Measurements from ENCODE around the gene MTERF4. TPM values are rescaled to one million over a fixed set of nuclear protein-coding genes. Genes with fewer than 3 reads are reported as not detected.
A peak's percentile ranks its signal among the peaks of the same experiment; 100 is the strongest.

Gene MTERF4
- total and polyA plus RNA-seq, 10 of the 15 experiments (the other 5 are each of a cell fraction or from before 2014, with no cell fraction given): 36.7 to 69.1 (median 45.5) TPM

- TF ChIP-seq ZNF592 (IDR thresholded peaks at IDR 0.05): no peak
- TF ChIP-seq PML (IDR thresholded peaks at IDR 0.05; ENCODE audit: low read length): no peak
- TF ChIP-seq ZBED1 (IDR thresholded peaks at IDR 0.05; ENCODE audit: borderline replicate concordance): peak; percentile 76; the same call in 1 of the 2 replicates
- TF ChIP-seq TCF7 (IDR thresholded peaks at IDR 0.05; ENCODE audit: borderline replicate concordance): no peak
- no peak for TF ChIP-seq ZNF24 (IDR thresholded peaks at IDR 0.05)
- TF ChIP-seq EED (IDR thresholded peaks at IDR 0.05; ENCODE audit: low read depth): peak; percentile 93
- peak; percentile 86 to 91 for TF ChIP-seq IKZF2 (IDR thresholded peaks at IDR 0.05)
- peak; percentile 46; the same call in 1 of the 2 replicates for TF ChIP-seq GATAD2B (conservative IDR thresholded peaks at IDR 0.05; ENCODE audit: low read depth)
- no peak for TF ChIP-seq CBX5 (IDR thresholded peaks at IDR 0.05; ENCODE audit: low read depth)
- no peak for TF ChIP-seq FOXK2 (IDR thresholded peaks at IDR 0.05)
- TF ChIP-seq SIX5 (IDR thresholded peaks at IDR 0.05; ENCODE audit: low read depth, low read length, severe bottlenecking): no peak
- TF ChIP-seq MTA3 (IDR thresholded peaks at IDR 0.05; ENCODE audit: borderline replicate concordance, low read length): peak; percentile 56; the same call in 1 of the 2 replicates
- no peak for TF ChIP-seq PRDM15 (CRISPR knock-in tag; IDR thresholded peaks at IDR 0.05)
- TF ChIP-seq IRF3 (IDR thresholded peaks at IDR 0.05): no peak
- peak; percentile 66 for TF ChIP-seq RUNX3 (IDR thresholded peaks at IDR 0.05; ENCODE audit: low read length)
- TF ChIP-seq EZH2 (IDR thresholded peaks at IDR 0.05; ENCODE audit: borderline replicate concordance, control insufficient read depth, low read depth, low read length): no peak
- TF ChIP-seq LARP7 (IDR thresholded peaks at IDR 0.05): no peak
- TF ChIP-seq ATF3 (IDR thresholded peaks at IDR 0.05; ENCODE audit: borderline replicate concordance, extremely low read depth, low read depth, low read length): no peak
- TF ChIP-seq NRF1 (conservative IDR thresholded peaks at IDR 0.05; ENCODE audit: low read depth, low read length): no peak
- TF ChIP-seq DPF2 (IDR thresholded peaks at IDR 0.05): peak; percentile 92
- no peak for TF ChIP-seq HDAC2 (IDR thresholded peaks at IDR 0.05)
- TF ChIP-seq MEF2A (IDR thresholded peaks at IDR 0.05; ENCODE audit: insufficient read depth, low read depth, low read length): no peak
- TF ChIP-seq MTA2 (IDR thresholded peaks at IDR 0.05; ENCODE audit: low read depth): peak; percentile 95
- no peak for TF ChIP-seq TARDBP (IDR thresholded peaks at IDR 0.05; ENCODE audit: borderline replicate concordance)
- TF ChIP-seq RCOR1 (conservative IDR thresholded peaks at IDR 0.05; ENCODE audit: low read depth, low read length): no peak
Observed at GRCh38 chr2:241096979-241097378, 5.1 kb downstream of the MTERF4 start (continued).
